Endothelial cell of umbilical vein (primary cell): ENCODE measurements around the gene MAMDC2. TPM values are rescaled to one million over a fixed set of nuclear protein-coding genes. Genes with fewer than 3 reads are reported as not detected.

ENCODE experiments used
- BruUV-seq: library from RNA; stranded (reverse); fragments of 400-500 nt; replicated peaks from 2 replicates; lab custom pipeline; 2021; lab: Mats Ljungman, UMichigan
- CTCF ChIA-PET: fragments of 300-600, 350-600 bp; sonication (Branson Sonifier 250); formaldehyde crosslinking; loops from one replicate; lab custom pipeline; 2021; ENCODE audit warnings: antibody characterized with exemption, inconsistent platforms; lab: Charles Lee
- POLR2A ChIA-PET: fragments of 300-600, 350-600 bp; sonication (Branson Sonifier 250); formaldehyde crosslinking; loops from one replicate; lab custom pipeline; 2021; ENCODE audit warnings: antibody characterized with exemption, inconsistent platforms; lab: Charles Lee
- DNase-seq: peaks from one replicate; pipeline ENCODE4 v3.0.0-alpha.2; 2011; ENCODE audit warnings: low read depth, low spot score
- FAIRE-seq: peaks from 2 replicates; lab custom pipeline; 2011; peaks lifted over from hg19 to GRCh38; lab: Jason Lieb, UNC
- H2AFZ ChIP-seq: 2 replicates; pipeline ENCODE4 v1.6.0; 2012; ENCODE audit warnings: low read depth, low read length, control low read depth, inconsistent platforms
- H3K27ac ChIP-seq: 2 replicates; pipeline ENCODE4 v1.5.1; 2011; ENCODE audit warnings: low read depth, mild to moderate bottlenecking, control low read depth, low read length, moderate library complexity; ENCODE audit not compliant: insufficient read depth
- H3K27me3 ChIP-seq, 2 experiments: 2 replicates each; pipeline versions ENCODE4 v1.6.0 to v1.6.1; 2011; ENCODE audit warnings: low read length in 2 of 2, mixed read lengths in 1 of 2; ENCODE audit not compliant: control insufficient read depth in 2 of 2, insufficient read depth in 2 of 2
- H3K36me3 ChIP-seq, 2 experiments: 2 replicates in 1 of 2; 3 replicates in 1 of 2; pipeline ENCODE4 v1.5.1; 2011; ENCODE audit warnings: low read length in 2 of 2, mild to moderate bottlenecking in 1 of 2, moderate library complexity in 1 of 2; ENCODE audit not compliant: control insufficient read depth in 2 of 2, insufficient read depth in 2 of 2; ENCODE audit errors: extremely low read depth in 1 of 2
- H3K4me1 ChIP-seq: 3 replicates; pipeline ENCODE4 v1.5.1; 2011; ENCODE audit warnings: mild to moderate bottlenecking, low read length; ENCODE audit not compliant: control insufficient read depth, insufficient read depth; ENCODE audit errors: extremely low read depth
- H3K4me2 ChIP-seq: 2 replicates; pipeline ENCODE4 v1.6.1; 2011; ENCODE audit warnings: low read length, control low read depth, mixed read lengths; ENCODE audit not compliant: insufficient read depth
- H3K4me3 ChIP-seq, 3 experiments: fragments of 200-600 bp in 1 of 3; sonication (generic), shearing (Covaris generic) in 1 of 3; replicated peaks in 1 of 3; 2 replicates each; pipeline ENCODE4 v1.5.1; 2011 to 2016; ENCODE audit warnings: control low read depth in 3 of 3, low read length in 3 of 3, mild to moderate bottlenecking in 2 of 3, inconsistent platforms in 1 of 3, low read depth in 1 of 3, moderate library complexity in 1 of 3; ENCODE audit not compliant: insufficient read depth in 1 of 3
- H3K79me2 ChIP-seq: 2 replicates; pipeline ENCODE4 v1.6.0; 2012; ENCODE audit warnings: low read length, inconsistent platforms; ENCODE audit not compliant: control insufficient read depth, insufficient read depth
- H3K9ac ChIP-seq: replicated peaks from 2 replicates; pipeline ENCODE3; 2011; ENCODE audit warnings: low read length, control low read depth; ENCODE audit not compliant: insufficient read depth; ENCODE audit errors: extremely low read depth
- H3K9me1 ChIP-seq: replicated peaks from 3 replicates; pipeline ENCODE4 v1.6.0; 2011; ENCODE audit warnings: mild to moderate bottlenecking, low read length; ENCODE audit not compliant: control insufficient read depth, insufficient read depth; ENCODE audit errors: extremely low read depth
- H3K9me3 ChIP-seq: replicated peaks from 2 replicates; pipeline ENCODE4 v1.5.1; 2012; ENCODE audit warnings: low read length, inconsistent platforms; ENCODE audit not compliant: control insufficient read depth, insufficient read depth
- H4K20me1 ChIP-seq: replicated peaks from 2 replicates; pipeline ENCODE3; 2011; ENCODE audit warnings: mild to moderate bottlenecking, low read length; ENCODE audit not compliant: control insufficient read depth, insufficient read depth; ENCODE audit errors: extremely low read depth
- EZH2 ChIP-seq: IDR thresholded peaks from 2 replicates; pipeline ENCODE4 v1.6.1; 2012; ENCODE audit warnings: borderline replicate concordance, low read depth, mild to moderate bottlenecking, moderate library complexity, low read length, inconsistent platforms; ENCODE audit not compliant: severe bottlenecking
- FOS ChIP-seq: IDR thresholded peaks from 2 replicates; pipeline ENCODE4 v1.6.1; 2011; ENCODE audit warnings: mild to moderate bottlenecking, low read length, moderate library complexity, borderline replicate concordance; ENCODE audit not compliant: insufficient read depth
- GATA2 ChIP-seq: IDR thresholded peaks from 2 replicates; pipeline ENCODE4 v1.7.0; 2011; ENCODE audit warnings: low read depth, mild to moderate bottlenecking, moderate library complexity, mixed read lengths, low read length; ENCODE audit not compliant: insufficient read length, insufficient read depth
- JUN ChIP-seq: IDR thresholded peaks from 2 replicates; pipeline ENCODE4 v1.6.1; 2011; ENCODE audit warnings: borderline replicate concordance, low read depth; ENCODE audit not compliant: insufficient read length, insufficient read depth
- MYC ChIP-seq: IDR thresholded peaks from one replicate; pipeline ENCODE4 v1.6.1; 2011; ENCODE audit warnings: mild to moderate bottlenecking, low read depth, low read length
- POLR2A ChIP-seq: IDR thresholded peaks from 2 replicates; pipeline ENCODE4 v1.6.1; 2012; ENCODE audit warnings: low read depth, mild to moderate bottlenecking, control low read depth, low read length
- POLR2AphosphoS5 ChIP-seq: IDR thresholded peaks from 2 replicates; pipeline ENCODE4 v1.6.1; 2012; ENCODE audit warnings: low read depth, mild to moderate bottlenecking, control low read depth, low read length, moderate library complexity; ENCODE audit not compliant: insufficient read depth
- dilution Hi-C: fragments of 300-500 bp; cut with MboI; formaldehyde crosslinking; loops from one replicate; pipeline ENCODE4 v1.15.0; 2019; ENCODE audit warnings: low sequenced_read_pairs; ENCODE audit not compliant: extremely low pct_ligation_motif_present
- intact Hi-C: fragments of 100-400 bp; cut with micrococcal nuclease; formaldehyde crosslinking; loops from one replicate; pipeline ENCODE4 v1.10.0; 2022
- polyA plus RNA-seq, 4 experiments: library from polyadenylated mRNA; depleted of rRNA in 3 of 4; stranded (reverse) in 3 of 4; unstranded in 1 of 4; fragments of >200 nt; gene quantifications; 2 replicates each; pipeline versions ENCODE4 v1.2.1 to v1.2.3, GENCODE V29; 2011 to 2012; ENCODE audit warnings: missing spikeins in 1 of 4
- total RNA-seq: library from RNA; stranded (reverse); gene quantifications from 2 replicates; pipeline ENCODE4 v1.2.3, GENCODE V29; 2021
- TF ChIP-seq, protein P1 (sequence below), 2 donors: IDR thresholded peaks; 1 replicate in 1 of 2; 2 replicates in 1 of 2; pipeline ENCODE4 v1.5.1; 2011; ENCODE audit warnings: low read length in 2 of 2, mild to moderate bottlenecking in 2 of 2, moderate library complexity in 2 of 2, control low read depth in 1 of 2, inconsistent platforms in 1 of 2, low read depth in 1 of 2; ENCODE audit not compliant: insufficient read depth in 1 of 2; ENCODE audit errors: extremely low read depth in 1 of 2
- TF ChIP-seq, protein P2 (sequence below): IDR thresholded peaks from 2 replicates; pipeline ENCODE4 v1.6.1; 2011; ENCODE audit not compliant: insufficient read depth, insufficient read length

Gene MAMDC2
- total and polyA plus RNA-seq, 2 donors (not counting 3 experiments of a cell fraction or from before 2014, with no cell fraction given) = 0.60 to 1.1 TPM

DNA sequence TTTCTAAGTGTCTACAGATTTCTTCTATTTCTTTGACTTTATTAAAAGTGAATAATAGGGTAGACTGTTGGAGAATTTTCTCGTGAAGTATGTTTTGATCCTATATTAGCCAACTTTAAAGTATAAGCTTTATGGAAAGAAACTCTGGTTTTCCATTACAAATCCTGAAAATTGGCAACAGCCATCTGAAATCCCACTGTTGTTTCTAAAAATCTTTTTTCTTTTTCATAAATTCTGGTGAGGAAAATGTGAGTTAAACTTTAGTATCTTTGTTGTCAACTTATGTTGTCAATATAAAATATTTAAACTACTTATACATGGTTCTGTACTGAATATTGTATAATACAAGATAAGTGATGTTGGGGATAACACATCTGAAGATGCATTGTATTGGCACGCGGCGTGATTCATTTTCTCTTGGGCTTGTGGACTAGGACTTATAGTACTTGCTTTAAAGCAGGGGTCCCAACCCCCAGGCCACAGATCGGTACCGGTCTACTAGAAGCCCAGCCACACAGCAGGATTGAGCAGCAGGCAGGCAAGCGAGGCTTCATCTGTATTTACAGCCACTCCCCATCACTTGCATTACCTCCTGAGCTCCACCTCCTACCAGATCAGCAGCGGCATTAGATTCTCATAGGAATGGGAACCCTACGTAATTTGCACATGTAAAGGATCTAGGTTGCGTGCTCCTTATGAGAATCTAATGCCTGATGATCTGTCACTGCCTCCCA lies 12.7 kb downstream of the MAMDC2 start:
- Histone ChIP-seq H3K27ac (no peak overlapping the region), H3K36me3 (no peaks in the 10 kb centered on the region), H4K20me1 (no peaks in the 10 kb centered on the region), H2AFZ (no peak overlapping the region), H3K9ac (no peak overlapping the region), H3K9me3 (no peaks in the 10 kb centered on the region), H3K9me1 (no peaks in the 10 kb centered on the region), H3K79me2 (no peaks in the 10 kb centered on the region), H3K4me2 (no peak overlapping the region), H3K27me3 (peaks cover 1 to 3% of the 10 kb centered on the region in 2 experiments), H3K4me3 (no peak overlapping the region), H3K4me1 (peaks cover 11% of the 10 kb centered on the region)
- FAIRE-seq = no peak
- no TSS peak for BruUV-seq
- intact Hi-C loops (no loop called here), dilution Hi-C loops (no loop called here)
- POLR2A ChIA-PET = no interaction called here
- CTCF ChIA-PET = interaction anchor here (3.9 kb wide), 1 partner anchor 55 kb away, joined by 19 read pairs; no protein-coding TSS in a partner anchor
- TF ChIP-seq POLR2AphosphoS5 = no peak
- no peak for TF ChIP-seq JUN
- no peak for TF ChIP-seq FOS
- no peak for TF ChIP-seq POLR2A
- no peak for TF ChIP-seq EZH2
- no peak for TF ChIP-seq MYC
- no peak for DNase-seq

DNA sequence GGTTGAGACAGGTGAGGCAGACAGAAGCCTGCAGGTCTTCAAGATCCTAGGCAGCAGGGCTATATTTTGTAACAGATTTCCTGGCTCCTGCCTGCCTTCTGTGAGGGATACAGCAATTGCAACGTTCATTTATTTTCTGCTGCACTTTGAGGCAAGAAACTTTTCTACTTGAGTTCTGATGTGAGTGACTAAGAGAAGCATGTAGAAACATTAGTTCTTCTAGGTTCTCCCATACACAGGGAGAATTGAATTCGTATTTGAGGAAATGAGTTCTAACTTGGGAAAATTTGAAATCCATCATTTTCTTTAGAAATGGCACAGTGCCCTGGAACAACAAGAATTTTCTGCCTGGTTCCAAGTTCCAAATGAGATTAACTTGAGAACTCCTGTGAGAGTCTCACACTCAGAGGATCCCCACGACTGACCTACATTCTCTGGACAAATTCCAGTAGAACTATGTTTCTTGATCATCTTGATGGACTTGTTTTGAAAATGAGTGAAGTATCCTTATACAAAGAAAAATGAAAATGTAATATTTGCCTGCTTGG lies 15.0 kb downstream of the MAMDC2 start:
- CTCF ChIA-PET = no interaction called here
- peaks cover 1 to 3% of the 10 kb centered on the region in 2 experiments for H3K27me3 ChIP-seq

More for the DNA sequence above, 15.0 kb downstream of the MAMDC2 start:
- no peak overlapping the region for H2AFZ ChIP-seq
- intact Hi-C loops = no loop called here
- no peak overlapping the region for H3K9ac ChIP-seq
- TF ChIP-seq POLR2AphosphoS5 (no peak), FOS (no peak), GATA2 (no peak), MYC (no peak), POLR2A (no peak), JUN (no peak), EZH2 (no peak)
- TF ChIP-seq, protein P1, sequence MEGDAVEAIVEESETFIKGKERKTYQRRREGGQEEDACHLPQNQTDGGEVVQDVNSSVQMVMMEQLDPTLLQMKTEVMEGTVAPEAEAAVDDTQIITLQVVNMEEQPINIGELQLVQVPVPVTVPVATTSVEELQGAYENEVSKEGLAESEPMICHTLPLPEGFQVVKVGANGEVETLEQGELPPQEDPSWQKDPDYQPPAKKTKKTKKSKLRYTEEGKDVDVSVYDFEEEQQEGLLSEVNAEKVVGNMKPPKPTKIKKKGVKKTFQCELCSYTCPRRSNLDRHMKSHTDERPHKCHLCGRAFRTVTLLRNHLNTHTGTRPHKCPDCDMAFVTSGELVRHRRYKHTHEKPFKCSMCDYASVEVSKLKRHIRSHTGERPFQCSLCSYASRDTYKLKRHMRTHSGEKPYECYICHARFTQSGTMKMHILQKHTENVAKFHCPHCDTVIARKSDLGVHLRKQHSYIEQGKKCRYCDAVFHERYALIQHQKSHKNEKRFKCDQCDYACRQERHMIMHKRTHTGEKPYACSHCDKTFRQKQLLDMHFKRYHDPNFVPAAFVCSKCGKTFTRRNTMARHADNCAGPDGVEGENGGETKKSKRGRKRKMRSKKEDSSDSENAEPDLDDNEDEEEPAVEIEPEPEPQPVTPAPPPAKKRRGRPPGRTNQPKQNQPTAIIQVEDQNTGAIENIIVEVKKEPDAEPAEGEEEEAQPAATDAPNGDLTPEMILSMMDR (IDR thresholded peaks at IDR 0.05; ENCODE audit: extremely low read depth in 1 of 2, insufficient read depth in 1 of 2, low read depth in 1 of 2, low read length in 2 of 2) = no peak
- TF ChIP-seq, protein P2, sequence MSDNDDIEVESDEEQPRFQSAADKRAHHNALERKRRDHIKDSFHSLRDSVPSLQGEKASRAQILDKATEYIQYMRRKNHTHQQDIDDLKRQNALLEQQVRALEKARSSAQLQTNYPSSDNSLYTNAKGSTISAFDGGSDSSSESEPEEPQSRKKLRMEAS = no peak
- FAIRE-seq = no peak
- H3K4me1 ChIP-seq = peaks cover 7% of the 10 kb centered on the region
- no peak for DNase-seq
- H3K27ac ChIP-seq = no peak overlapping the region
- POLR2A ChIA-PET = no interaction called here
- H3K4me2 ChIP-seq = no peak overlapping the region
- no peaks in the 10 kb centered on the region for H3K79me2 ChIP-seq
- no peaks in the 10 kb centered on the region for H3K9me3 ChIP-seq
- no peaks in the 10 kb centered on the region for H4K20me1 ChIP-seq
- no TSS peak for BruUV-seq
- dilution Hi-C loops = no loop called here
- H3K4me3 ChIP-seq = no peak overlapping the region
- H3K9me1 ChIP-seq = no peaks in the 10 kb centered on the region
- no peaks in the 10 kb centered on the region for H3K36me3 ChIP-seq
